ENCODE data around the gene LRRC17. TPM values are rescaled to one million over a fixed set of nuclear protein-coding genes. Genes with fewer than 3 reads are reported as not detected.

The LRRC17 gene
- total RNA-seq, 1 experiment from 2014 or later = 0.39 TPM

DNA sequence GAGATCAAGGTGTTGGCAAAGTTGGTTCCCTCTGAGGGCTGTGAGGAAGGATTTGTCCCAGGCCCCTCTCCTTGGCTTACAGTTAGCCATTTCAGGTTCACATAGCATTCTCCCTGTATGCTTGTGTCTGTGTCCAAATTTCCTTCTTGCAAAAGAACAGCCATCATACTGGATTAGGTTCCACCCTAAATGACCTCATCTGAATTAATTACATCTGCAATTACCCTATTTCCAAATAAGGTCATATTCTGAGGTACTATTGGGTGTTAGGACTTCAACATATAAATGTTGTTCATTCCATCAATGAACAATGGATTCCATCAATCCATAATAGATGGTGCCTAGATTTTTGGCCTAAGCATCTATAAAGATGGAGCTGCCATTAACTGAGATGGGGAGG, 16.2 kb upstream of the LRRC17 start:
- no peaks in the 10 kb centered on the region for H3K27me3 ChIP-seq (ENCODE audit: control insufficient read depth, insufficient read depth, low read length)
- ATAC-seq = no peak
- no peak overlapping the region; the same call in 1 of the 2 replicates for H3K27ac ChIP-seq (ENCODE audit: low read length)
- H3K4me1 ChIP-seq (ENCODE audit: control insufficient read depth, insufficient read depth, low read length) = peaks cover 4% of the 10 kb centered on the region; the same call in 1 of the 2 replicates
- no peak overlapping the region for H3K4me3 ChIP-seq (ENCODE audit: low read depth in 2 of 2, low read length in 2 of 2)
- ChIA-PET POLR2A (no interaction called here), CTCF (no interaction called here)
- BruUV-seq (replicated peaks) = no TSS peak
- no peak for TF ChIP-seq SIN3A (IDR thresholded peaks at IDR 0.05; ENCODE audit: borderline replicate concordance, insufficient read depth, low read depth, low read length)
- TF ChIP-seq, protein P1, sequence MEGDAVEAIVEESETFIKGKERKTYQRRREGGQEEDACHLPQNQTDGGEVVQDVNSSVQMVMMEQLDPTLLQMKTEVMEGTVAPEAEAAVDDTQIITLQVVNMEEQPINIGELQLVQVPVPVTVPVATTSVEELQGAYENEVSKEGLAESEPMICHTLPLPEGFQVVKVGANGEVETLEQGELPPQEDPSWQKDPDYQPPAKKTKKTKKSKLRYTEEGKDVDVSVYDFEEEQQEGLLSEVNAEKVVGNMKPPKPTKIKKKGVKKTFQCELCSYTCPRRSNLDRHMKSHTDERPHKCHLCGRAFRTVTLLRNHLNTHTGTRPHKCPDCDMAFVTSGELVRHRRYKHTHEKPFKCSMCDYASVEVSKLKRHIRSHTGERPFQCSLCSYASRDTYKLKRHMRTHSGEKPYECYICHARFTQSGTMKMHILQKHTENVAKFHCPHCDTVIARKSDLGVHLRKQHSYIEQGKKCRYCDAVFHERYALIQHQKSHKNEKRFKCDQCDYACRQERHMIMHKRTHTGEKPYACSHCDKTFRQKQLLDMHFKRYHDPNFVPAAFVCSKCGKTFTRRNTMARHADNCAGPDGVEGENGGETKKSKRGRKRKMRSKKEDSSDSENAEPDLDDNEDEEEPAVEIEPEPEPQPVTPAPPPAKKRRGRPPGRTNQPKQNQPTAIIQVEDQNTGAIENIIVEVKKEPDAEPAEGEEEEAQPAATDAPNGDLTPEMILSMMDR (IDR thresholded peaks at IDR 0.05) = no peak
- no peak for TF ChIP-seq POLR2AphosphoS5 (IDR thresholded peaks at IDR 0.05; ENCODE audit: low read depth, low read length)
- TF ChIP-seq, protein P2, sequence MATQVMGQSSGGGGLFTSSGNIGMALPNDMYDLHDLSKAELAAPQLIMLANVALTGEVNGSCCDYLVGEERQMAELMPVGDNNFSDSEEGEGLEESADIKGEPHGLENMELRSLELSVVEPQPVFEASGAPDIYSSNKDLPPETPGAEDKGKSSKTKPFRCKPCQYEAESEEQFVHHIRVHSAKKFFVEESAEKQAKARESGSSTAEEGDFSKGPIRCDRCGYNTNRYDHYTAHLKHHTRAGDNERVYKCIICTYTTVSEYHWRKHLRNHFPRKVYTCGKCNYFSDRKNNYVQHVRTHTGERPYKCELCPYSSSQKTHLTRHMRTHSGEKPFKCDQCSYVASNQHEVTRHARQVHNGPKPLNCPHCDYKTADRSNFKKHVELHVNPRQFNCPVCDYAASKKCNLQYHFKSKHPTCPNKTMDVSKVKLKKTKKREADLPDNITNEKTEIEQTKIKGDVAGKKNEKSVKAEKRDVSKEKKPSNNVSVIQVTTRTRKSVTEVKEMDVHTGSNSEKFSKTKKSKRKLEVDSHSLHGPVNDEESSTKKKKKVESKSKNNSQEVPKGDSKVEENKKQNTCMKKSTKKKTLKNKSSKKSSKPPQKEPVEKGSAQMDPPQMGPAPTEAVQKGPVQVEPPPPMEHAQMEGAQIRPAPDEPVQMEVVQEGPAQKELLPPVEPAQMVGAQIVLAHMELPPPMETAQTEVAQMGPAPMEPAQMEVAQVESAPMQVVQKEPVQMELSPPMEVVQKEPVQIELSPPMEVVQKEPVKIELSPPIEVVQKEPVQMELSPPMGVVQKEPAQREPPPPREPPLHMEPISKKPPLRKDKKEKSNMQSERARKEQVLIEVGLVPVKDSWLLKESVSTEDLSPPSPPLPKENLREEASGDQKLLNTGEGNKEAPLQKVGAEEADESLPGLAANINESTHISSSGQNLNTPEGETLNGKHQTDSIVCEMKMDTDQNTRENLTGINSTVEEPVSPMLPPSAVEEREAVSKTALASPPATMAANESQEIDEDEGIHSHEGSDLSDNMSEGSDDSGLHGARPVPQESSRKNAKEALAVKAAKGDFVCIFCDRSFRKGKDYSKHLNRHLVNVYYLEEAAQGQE (IDR thresholded peaks at IDR 0.05; ENCODE audit: insufficient read depth in 1 of 2, low read depth in 2 of 2, low read length in 1 of 2) = no peak
- no peak for TF ChIP-seq TCF7L2 (IDR thresholded peaks at IDR 0.05; ENCODE audit: low read depth, low read length)
- DNase-seq (ENCODE audit: low read depth, low spot score) = no peak
- no peaks in the 10 kb centered on the region for H3K36me3 ChIP-seq (ENCODE audit: control insufficient read depth, insufficient read depth, low read length)
- no peaks in the 10 kb centered on the region for H3K9me3 ChIP-seq (ENCODE audit: control insufficient read depth, insufficient read depth, low read depth, low read length)
- intact Hi-C loops (cut with micrococcal nuclease; ENCODE audit: unreplicated experiment) (no loop called here), in situ Hi-C loops (cut with HindIII; ENCODE audit: low pct_unique_long_range_greater_than_20kb, low sequenced_read_pairs) (no loop called here)

DNA sequence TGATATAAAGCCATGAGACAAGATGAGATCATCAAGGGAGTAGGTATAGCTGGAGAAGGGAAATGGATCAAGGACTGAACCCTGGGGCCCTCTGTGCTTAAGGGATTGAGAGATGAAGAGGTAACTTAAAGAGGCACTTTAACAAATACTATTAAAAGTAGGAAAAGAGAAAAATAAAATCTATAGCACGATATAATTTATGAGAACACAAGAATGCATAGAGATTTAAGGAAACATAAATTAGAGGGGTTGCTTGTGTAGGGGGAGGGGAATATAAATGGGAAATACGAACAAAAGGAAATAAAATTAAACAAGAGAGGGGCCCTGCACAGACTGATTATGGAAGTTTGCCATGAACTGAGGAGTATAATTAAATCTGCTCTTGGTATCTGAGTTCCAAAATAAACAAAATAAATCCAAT, 15.6 kb upstream of the LRRC17 start:
- in situ Hi-C loops (cut with HindIII; ENCODE audit: low pct_unique_long_range_greater_than_20kb, low sequenced_read_pairs) = no loop called here
- intact Hi-C loops (cut with micrococcal nuclease; ENCODE audit: unreplicated experiment) = no loop called here
- ATAC-seq (no peak), DNase-seq (ENCODE audit: low read depth, low spot score) (no peak)
- Histone ChIP-seq H3K27ac (ENCODE audit: low read length) (no peak overlapping the region), H3K27me3 (ENCODE audit: control insufficient read depth, insufficient read depth, low read length) (no peaks in the 10 kb centered on the region), H3K36me3 (ENCODE audit: control insufficient read depth, insufficient read depth, low read length) (no peaks in the 10 kb centered on the region), H3K4me3 (ENCODE audit: low read depth in 2 of 2, low read length in 2 of 2) (no peak overlapping the region), H3K4me1 (ENCODE audit: control insufficient read depth, insufficient read depth, low read length) (no peaks in the 10 kb centered on the region), H3K9me3 (ENCODE audit: control insufficient read depth, insufficient read depth, low read depth, low read length) (no peaks in the 10 kb centered on the region)
- ChIA-PET POLR2A (no interaction called here), CTCF (no interaction called here)
- TF ChIP-seq TCF7L2 (IDR thresholded peaks at IDR 0.05; ENCODE audit: low read depth, low read length) (no peak), SIN3A (IDR thresholded peaks at IDR 0.05; ENCODE audit: borderline replicate concordance, insufficient read depth, low read depth, low read length) (no peak), POLR2AphosphoS5 (IDR thresholded peaks at IDR 0.05; ENCODE audit: low read depth, low read length) (no peak)
- TF ChIP-seq, protein P2 (IDR thresholded peaks at IDR 0.05; ENCODE audit: insufficient read depth in 1 of 2, low read depth in 2 of 2, low read length in 1 of 2) = no peak
- TF ChIP-seq, protein P1 (IDR thresholded peaks at IDR 0.05) = no peak
- BruUV-seq (replicated peaks) = no TSS peak

All from Panc1 (cell line).